ENCODE results near the gene VSIR.

DNA sequence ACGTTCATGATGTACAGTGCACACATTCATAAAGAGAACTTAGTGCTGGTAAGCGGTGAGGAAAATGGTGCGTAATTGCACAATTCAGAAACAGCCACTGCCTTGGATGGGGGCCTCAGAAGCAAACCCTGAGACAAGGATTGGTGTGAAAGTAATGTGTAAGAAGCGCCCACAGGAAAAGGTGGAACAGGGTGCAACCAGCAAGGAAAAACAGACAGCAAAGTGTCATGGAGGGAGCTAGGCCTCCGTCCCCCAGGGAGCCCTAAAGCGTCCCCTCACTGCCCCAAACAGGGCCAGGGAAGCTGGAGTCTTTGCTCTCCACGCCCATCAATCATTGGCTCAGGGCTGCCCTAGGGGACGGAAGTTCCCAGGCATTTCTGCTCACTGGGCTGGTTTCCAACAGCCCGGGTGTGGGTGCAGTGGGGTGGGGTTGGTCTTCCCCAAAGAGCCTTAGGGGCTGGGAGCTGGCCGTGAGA lies 44.1 kb downstream of the VSIR start:
- no peak for TF ChIP-seq CTCF (IDR thresholded peaks at IDR 0.05)
- no peak for TF ChIP-seq EZH2 (IDR thresholded peaks at IDR 0.05)

Measured in neural progenitor cell (in vitro differentiated cells).